Gastrocnemius medialis (tissue), 4 donors: ENCODE data around the gene SLC35B2. TPM values are rescaled to one million over a fixed set of nuclear protein-coding genes. Genes with fewer than 3 reads are reported as not detected.

Experiments
- ATAC-seq, 2 donors: fragments of 150-250 bp; one replicate each; pipeline ENCODE4 v1.9.1; 2016
- DNase-seq, 2 donors: peaks; one replicate each; pipeline ENCODE4 v3.0.0-alpha.2; 2019
- H3K27ac ChIP-seq, 4 donors: fragments of 200-600 bp; sonication (generic); 1 replicate in 1 of 4; 2 replicates in 3 of 4; pipeline ENCODE4 v1.5.1; 2016 to 2018; ENCODE audit warnings: mild to moderate bottlenecking in 2 of 4, moderate library complexity in 1 of 4
- H3K27me3 ChIP-seq, 3 donors: fragments of 200-600 bp; sonication (generic) in 2 of 3; 1 replicate in 1 of 3; 2 replicates in 2 of 3; pipeline versions ENCODE4 v1.5.1 to v1.6.0; 2016 to 2019; ENCODE audit warnings: mild to moderate bottlenecking in 1 of 3, moderate library complexity in 1 of 3
- H3K36me3 ChIP-seq, 2 donors: fragments of 200-600 bp; sonication (generic) in 1 of 2; one replicate each; pipeline ENCODE4 v1.5.1; 2017 to 2018
- H3K4me1 ChIP-seq, 2 donors: fragments of 200-600 bp; sonication (generic) in 1 of 2; one replicate each; pipeline ENCODE4 v1.5.1; 2016 to 2017; ENCODE audit warnings: mild to moderate bottlenecking in 2 of 2
- H3K4me3 ChIP-seq, 4 donors: fragments of 200-600 bp; sonication (generic) in 3 of 4; 1 replicate in 1 of 4; 2 replicates in 3 of 4; pipeline ENCODE4 v1.5.1; 2016 to 2019; ENCODE audit warnings: mild to moderate bottlenecking in 2 of 4
- H3K9me3 ChIP-seq, 3 donors: fragments of 200-600 bp; sonication (generic) in 2 of 3; 1 replicate in 1 of 3; 2 replicates in 2 of 3; pipeline ENCODE4 v1.5.1; 2016 to 2019
- POLR2A ChIP-seq, 2 donors: fragments of 450-650 bp; IDR thresholded peaks; one replicate each; pipeline ENCODE4 v1.6.1; 2017; ENCODE audit warnings: antibody characterized with exemption in 2 of 2, mild to moderate bottlenecking in 2 of 2, moderate library complexity in 2 of 2
- in situ Hi-C, 4 donors: fragments of 200-750 bp; cut with MboI; loops; one replicate each; pipeline versions ENCODE4 v1.15.0 to v1.8.0; 2017; ENCODE audit warnings: low sequenced_read_pairs in 4 of 4
- intact Hi-C: fragments of 100-400 bp; cut with DNase I; formaldehyde crosslinking; loops from one replicate; pipeline ENCODE4 v1.15.1; 2023; ENCODE audit warnings: low total_unique reads
- total RNA-seq, 4 donors: library from RNA; depleted of rRNA; stranded (reverse); fragments of >200 nt; gene quantifications; one replicate each; pipeline versions ENCODE4 v1.1.0 to v1.2.3, GENCODE V29; 2016
- TF ChIP-seq, protein P1 (sequence below), 5 experiments: fragments of 450-650 bp in 3 of 5; fragments of 200-600 bp in 2 of 5; sonication (generic) in 2 of 5; IDR thresholded peaks in 4 of 5; conservative IDR thresholded peaks in 1 of 5; 1 replicate in 4 of 5; 2 replicates in 1 of 5; pipeline ENCODE4 v1.5.1; 2016 to 2019; ENCODE audit warnings: antibody characterized with exemption in 5 of 5, mild to moderate bottlenecking in 3 of 5, moderate library complexity in 3 of 5

The SLC35B2 gene
- total RNA-seq, 4 donors from 2014 or later: 14.9 to 35.9 (median 21.4) TPM

- TF ChIP-seq POLR2A (IDR thresholded peaks at IDR 0.05): no peak
- TF ChIP-seq, protein P1, sequence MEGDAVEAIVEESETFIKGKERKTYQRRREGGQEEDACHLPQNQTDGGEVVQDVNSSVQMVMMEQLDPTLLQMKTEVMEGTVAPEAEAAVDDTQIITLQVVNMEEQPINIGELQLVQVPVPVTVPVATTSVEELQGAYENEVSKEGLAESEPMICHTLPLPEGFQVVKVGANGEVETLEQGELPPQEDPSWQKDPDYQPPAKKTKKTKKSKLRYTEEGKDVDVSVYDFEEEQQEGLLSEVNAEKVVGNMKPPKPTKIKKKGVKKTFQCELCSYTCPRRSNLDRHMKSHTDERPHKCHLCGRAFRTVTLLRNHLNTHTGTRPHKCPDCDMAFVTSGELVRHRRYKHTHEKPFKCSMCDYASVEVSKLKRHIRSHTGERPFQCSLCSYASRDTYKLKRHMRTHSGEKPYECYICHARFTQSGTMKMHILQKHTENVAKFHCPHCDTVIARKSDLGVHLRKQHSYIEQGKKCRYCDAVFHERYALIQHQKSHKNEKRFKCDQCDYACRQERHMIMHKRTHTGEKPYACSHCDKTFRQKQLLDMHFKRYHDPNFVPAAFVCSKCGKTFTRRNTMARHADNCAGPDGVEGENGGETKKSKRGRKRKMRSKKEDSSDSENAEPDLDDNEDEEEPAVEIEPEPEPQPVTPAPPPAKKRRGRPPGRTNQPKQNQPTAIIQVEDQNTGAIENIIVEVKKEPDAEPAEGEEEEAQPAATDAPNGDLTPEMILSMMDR (IDR thresholded peaks at IDR 0.05 in 4 of 5, conservative IDR thresholded peaks at IDR 0.05 in 1 of 5): no peak
- H3K4me3 ChIP-seq: no peak overlapping the region
- H3K27me3 ChIP-seq: peaks cover 17 to 33% (median 19%) of the 10 kb centered on the region in 3 donors
- H3K4me1 ChIP-seq: no peaks in the 10 kb centered on the region
- H3K36me3 ChIP-seq: no peaks in the 10 kb centered on the region
- H3K9me3 ChIP-seq: no peaks in the 10 kb centered on the region
- intact Hi-C loops (no loop called here), in situ Hi-C loops (no loop called here)
- H3K27ac ChIP-seq: no peak overlapping the region
- ATAC-seq (no peak), DNase-seq (no peak)
These were observed 29.4 kb upstream of the SLC35B2 start for GRCh38 chr6:44286747-44287146.

DNA sequence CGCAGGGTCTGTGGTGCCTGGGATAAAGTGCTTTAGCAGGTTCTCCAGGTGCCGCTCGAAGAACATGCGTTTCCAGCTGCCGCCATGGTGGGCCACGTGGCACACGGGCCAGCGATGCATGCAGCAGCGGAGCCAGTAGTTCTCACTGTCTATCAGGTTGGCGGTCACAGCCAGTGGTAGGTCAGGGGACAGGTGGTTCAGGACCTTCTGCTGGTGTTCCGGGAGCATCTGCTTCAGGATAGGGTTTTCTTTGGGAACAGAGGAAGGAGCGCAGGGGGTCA is 28.9 kb upstream of the SLC35B2 start:
- peaks cover 17 to 30% (median 19%) of the 10 kb centered on the region in 3 donors for H3K27me3 ChIP-seq
- intact Hi-C loops: no loop called here
- in situ Hi-C loops: no loop called here

DNA sequence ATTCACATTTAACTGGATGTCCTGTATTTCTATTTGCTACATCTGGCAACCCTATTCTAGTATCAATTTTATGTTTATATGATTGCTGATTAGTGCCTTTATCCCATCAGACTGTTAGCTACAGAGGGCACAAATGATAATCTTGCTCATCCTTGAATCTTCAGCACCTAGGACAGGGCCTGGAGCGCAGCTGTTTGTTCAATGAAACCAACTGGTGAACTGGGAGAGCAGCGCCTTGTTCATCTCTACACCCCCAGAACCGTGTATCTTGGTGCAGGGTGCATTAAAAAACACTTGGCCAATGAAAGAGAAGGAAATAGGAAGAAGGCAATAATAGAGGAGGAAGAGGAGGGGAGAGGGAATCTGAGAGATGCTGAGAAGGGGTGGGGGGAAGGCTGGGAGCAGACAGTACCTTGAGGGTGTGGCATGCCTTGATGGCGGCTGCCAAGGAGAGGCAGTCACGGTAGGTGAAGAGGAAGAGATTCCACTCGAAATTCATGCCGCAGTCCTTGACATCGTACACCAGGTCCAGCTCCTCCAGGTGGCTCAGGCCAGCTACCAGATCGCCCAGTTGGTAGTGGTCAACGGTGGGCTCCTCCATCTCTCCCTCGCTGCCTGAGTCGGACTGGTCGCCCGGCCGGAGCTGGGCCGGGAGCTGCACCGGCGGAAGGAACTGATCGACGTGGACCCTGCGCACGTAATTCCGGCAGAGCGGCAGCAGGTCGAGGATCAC is 28.4 kb upstream of the SLC35B2 start:
- in situ Hi-C loops: no loop called here
- TF ChIP-seq, protein P1 (IDR thresholded peaks at IDR 0.05 in 4 of 5, conservative IDR thresholded peaks at IDR 0.05 in 1 of 5): no peak
- TF ChIP-seq POLR2A (IDR thresholded peaks at IDR 0.05): no peak

More for the DNA sequence above, 28.9 kb upstream of the SLC35B2 start:
- Histone ChIP-seq H3K4me3 (no peak overlapping the region), H3K4me1 (no peaks in the 10 kb centered on the region), H3K9me3 (no peaks in the 10 kb centered on the region), H3K36me3 (no peaks in the 10 kb centered on the region), H3K27ac (no peak overlapping the region)
- DNase-seq (no peak), ATAC-seq (no peak)
- TF ChIP-seq, protein P1 (IDR thresholded peaks at IDR 0.05 in 4 of 5, conservative IDR thresholded peaks at IDR 0.05 in 1 of 5): no peak
- TF ChIP-seq POLR2A (IDR thresholded peaks at IDR 0.05): no peak

DNA sequence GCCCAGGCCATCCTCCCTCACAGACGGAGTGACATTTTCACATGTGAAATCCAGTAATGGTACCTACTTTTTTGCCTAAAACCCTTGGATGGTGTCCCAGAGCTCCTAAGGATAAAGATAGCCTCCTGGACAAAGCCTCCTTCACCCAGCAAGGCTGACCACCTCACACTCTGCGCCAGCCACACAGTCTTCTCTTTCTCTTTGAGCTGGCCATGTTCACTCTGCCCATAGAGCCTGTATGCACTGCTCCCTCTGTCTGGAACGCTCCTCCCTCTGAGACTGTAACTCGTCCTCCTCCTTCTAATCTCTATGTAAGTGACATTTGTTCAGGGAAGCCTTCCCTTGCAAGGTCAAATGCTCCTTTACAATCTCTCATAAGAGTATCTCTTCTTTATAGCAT is 27.5 kb upstream of the SLC35B2 start:
- TF ChIP-seq, protein P1 (IDR thresholded peaks at IDR 0.05 in 4 of 5, conservative IDR thresholded peaks at IDR 0.05 in 1 of 5): no peak
- TF ChIP-seq POLR2A (IDR thresholded peaks at IDR 0.05): no peak
- Histone ChIP-seq H3K27ac (no peak overlapping the region), H3K27me3 (peaks cover 9 to 17% (median 9%) of the 10 kb centered on the region in 3 donors), H3K36me3 (no peaks in the 10 kb centered on the region), H3K9me3 (no peaks in the 10 kb centered on the region), H3K4me3 (no peak overlapping the region), H3K4me1 (no peaks in the 10 kb centered on the region)
- DNase-seq (no peak), ATAC-seq (no peak)
- in situ Hi-C loops: no loop called here
- intact Hi-C loops: no loop called here

More for the DNA sequence above, 28.4 kb upstream of the SLC35B2 start:
- DNase-seq: no peak
- ATAC-seq: no peak
- H3K4me3 ChIP-seq: no peak overlapping the region
- no peaks in the 10 kb centered on the region for H3K4me1 ChIP-seq
- peaks cover 17 to 25% (median 17%) of the 10 kb centered on the region in 3 donors for H3K27me3 ChIP-seq
- intact Hi-C loops: no loop called here
- no peaks in the 10 kb centered on the region for H3K36me3 ChIP-seq
- H3K27ac ChIP-seq: no peak overlapping the region
- H3K9me3 ChIP-seq: no peaks in the 10 kb centered on the region

GRCh38 chr6:44284121-44284520 is 26.8 kb upstream of the SLC35B2 start:
- peaks cover 4 to 12% (median 4%) of the 10 kb centered on the region in 3 donors for H3K27me3 ChIP-seq
- intact Hi-C loops (no loop called here), in situ Hi-C loops (no loop called here)
- H3K27ac ChIP-seq: no peak overlapping the region
- no peaks in the 10 kb centered on the region for H3K9me3 ChIP-seq
- no peak overlapping the region for H3K4me3 ChIP-seq
- no peak for ATAC-seq
- H3K4me1 ChIP-seq: no peaks in the 10 kb centered on the region
- TF ChIP-seq, protein P1 (IDR thresholded peaks at IDR 0.05 in 4 of 5, conservative IDR thresholded peaks at IDR 0.05 in 1 of 5): no peak
- no peak for TF ChIP-seq POLR2A (IDR thresholded peaks at IDR 0.05)
- DNase-seq: no peak
- H3K36me3 ChIP-seq: no peaks in the 10 kb centered on the region
